A673 (cell line): Measurements from ENCODE around the gene PRCD. TPM values are rescaled to one million over a fixed set of nuclear protein-coding genes. Genes with fewer than 3 reads are reported as not detected.

Experiments
- BruUV-seq: library from RNA; stranded (reverse); fragments of 400-500 nt; replicated peaks from 2 replicates; lab custom pipeline; 2021; lab: Mats Ljungman, UMichigan
- CTCF ChIA-PET: fragments of 300-600 bp; sonication (Branson Sonifier 250); formaldehyde crosslinking; loops from one replicate; lab custom pipeline; 2022; ENCODE audit warnings: antibody characterized with exemption; lab: Charles Lee
- POLR2A ChIA-PET: fragments of 300-600 bp; sonication (Branson Sonifier 250); formaldehyde crosslinking; loops from one replicate; lab custom pipeline; 2022; ENCODE audit warnings: antibody characterized with exemption; ENCODE audit not compliant: low non-redundant PET; lab: Charles Lee
- DNase-seq: peaks from one replicate; pipeline ENCODE4 v3.0.0-alpha.2; 2015; ENCODE audit warnings: low spot score
- H3K27ac ChIP-seq: fragments of 200-600 bp; sonication (generic); 2 replicates; pipeline ENCODE4 v1.5.1; 2016; ENCODE audit warnings: mixed run types, low read depth, mild to moderate bottlenecking, mixed read lengths, antibody characterized with exemption, low read length; ENCODE audit not compliant: poor library complexity, severe bottlenecking
- H3K27me3 ChIP-seq: fragments of 200-600 bp; sonication (generic); replicated peaks from 2 replicates; pipeline ENCODE4 v1.6.1; 2017; ENCODE audit warnings: mixed run types, low read depth, mild to moderate bottlenecking, mixed read lengths, antibody characterized with exemption, low read length; ENCODE audit not compliant: insufficient read depth, poor library complexity
- H3K36me3 ChIP-seq: fragments of 200-600 bp; sonication (generic); 2 replicates; pipeline ENCODE4 v1.6.1; 2016; ENCODE audit warnings: mixed run types, mild to moderate bottlenecking, mixed read lengths, antibody characterized with exemption, low read length; ENCODE audit not compliant: insufficient read depth, poor library complexity, severe bottlenecking
- H3K4me1 ChIP-seq: fragments of 200-600 bp; sonication (generic); 2 replicates; pipeline ENCODE4 v1.6.1; 2017; ENCODE audit warnings: mixed run types, mild to moderate bottlenecking, mixed read lengths, antibody characterized with exemption, low read length; ENCODE audit not compliant: insufficient read depth, poor library complexity, severe bottlenecking
- H3K4me3 ChIP-seq: fragments of 200-600 bp; sonication (generic); 2 replicates; pipeline ENCODE4 v1.5.1; 2016; ENCODE audit warnings: low read depth, mixed run types, mild to moderate bottlenecking, mixed read lengths, low read length; ENCODE audit not compliant: poor library complexity, severe bottlenecking
- H3K9me3 ChIP-seq: fragments of 200-600 bp; sonication (generic); 2 replicates; pipeline ENCODE4 v1.6.1; 2016; ENCODE audit warnings: mixed run types, low read depth, mild to moderate bottlenecking, mixed read lengths, antibody characterized with exemption, low read length; ENCODE audit not compliant: poor library complexity, severe bottlenecking
- EZH2 ChIP-seq: fragments of 200-600 bp; sonication (generic); IDR thresholded peaks from 2 replicates; pipeline ENCODE4 v1.6.1; 2017; ENCODE audit warnings: borderline replicate concordance, low read depth, mild to moderate bottlenecking, mixed read lengths, antibody characterized with exemption, low read length; ENCODE audit not compliant: poor library complexity, severe bottlenecking
- intact Hi-C: fragments of 100-400 bp; cut with micrococcal nuclease; formaldehyde crosslinking; loops from one replicate; pipeline ENCODE4 v1.10.0; 2022; ENCODE audit not compliant: unreplicated experiment
- total RNA-seq: library from RNA; stranded (reverse); gene quantifications from 2 replicates; pipeline ENCODE4 v1.2.3, GENCODE V29; 2021
- TF ChIP-seq, protein P1 (sequence below): fragments of 300-800, 200-600 bp; sonication (generic); conservative IDR thresholded peaks from 2 replicates; pipeline ENCODE4 v1.5.1; 2017; ENCODE audit warnings: low read depth, mild to moderate bottlenecking, antibody characterized with exemption, low read length, moderate library complexity, mixed read lengths

The PRCD gene
- total RNA-seq, 1 experiment from 2014 or later = not detected

DNA sequence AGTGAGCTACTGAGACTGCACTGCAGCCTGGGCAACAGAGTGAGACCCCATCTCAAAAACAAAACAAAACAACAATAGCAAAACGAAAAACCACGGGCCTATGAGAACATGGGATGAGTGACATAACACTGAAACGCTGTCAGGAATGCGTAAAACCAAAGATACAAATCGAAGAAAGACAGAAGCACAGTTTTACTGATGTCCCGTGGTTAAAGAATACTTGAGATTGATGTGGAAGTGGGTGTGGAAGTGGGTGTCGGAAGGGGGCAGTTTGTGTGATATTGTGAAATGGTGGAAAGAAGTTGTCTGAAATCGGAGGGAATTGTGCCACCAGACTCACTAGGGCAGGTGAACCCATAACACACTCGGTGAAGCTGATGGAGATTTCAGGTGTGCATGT lies 36.3 kb downstream of the PRCD start:
- Histone ChIP-seq H3K4me3 (no peak overlapping the region), H3K27me3 (no peaks in the 10 kb centered on the region), H3K4me1 (no peaks in the 10 kb centered on the region), H3K36me3 (no peaks in the 10 kb centered on the region), H3K27ac (no peak overlapping the region), H3K9me3 (no peaks in the 10 kb centered on the region)
- intact Hi-C loops = no loop called here
- no peak for DNase-seq
- POLR2A ChIA-PET = no interaction called here
- CTCF ChIA-PET = no interaction called here
- no TSS peak for BruUV-seq
- TF ChIP-seq EZH2 = no peak
- TF ChIP-seq, protein P1, sequence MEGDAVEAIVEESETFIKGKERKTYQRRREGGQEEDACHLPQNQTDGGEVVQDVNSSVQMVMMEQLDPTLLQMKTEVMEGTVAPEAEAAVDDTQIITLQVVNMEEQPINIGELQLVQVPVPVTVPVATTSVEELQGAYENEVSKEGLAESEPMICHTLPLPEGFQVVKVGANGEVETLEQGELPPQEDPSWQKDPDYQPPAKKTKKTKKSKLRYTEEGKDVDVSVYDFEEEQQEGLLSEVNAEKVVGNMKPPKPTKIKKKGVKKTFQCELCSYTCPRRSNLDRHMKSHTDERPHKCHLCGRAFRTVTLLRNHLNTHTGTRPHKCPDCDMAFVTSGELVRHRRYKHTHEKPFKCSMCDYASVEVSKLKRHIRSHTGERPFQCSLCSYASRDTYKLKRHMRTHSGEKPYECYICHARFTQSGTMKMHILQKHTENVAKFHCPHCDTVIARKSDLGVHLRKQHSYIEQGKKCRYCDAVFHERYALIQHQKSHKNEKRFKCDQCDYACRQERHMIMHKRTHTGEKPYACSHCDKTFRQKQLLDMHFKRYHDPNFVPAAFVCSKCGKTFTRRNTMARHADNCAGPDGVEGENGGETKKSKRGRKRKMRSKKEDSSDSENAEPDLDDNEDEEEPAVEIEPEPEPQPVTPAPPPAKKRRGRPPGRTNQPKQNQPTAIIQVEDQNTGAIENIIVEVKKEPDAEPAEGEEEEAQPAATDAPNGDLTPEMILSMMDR = no peak

DNA sequence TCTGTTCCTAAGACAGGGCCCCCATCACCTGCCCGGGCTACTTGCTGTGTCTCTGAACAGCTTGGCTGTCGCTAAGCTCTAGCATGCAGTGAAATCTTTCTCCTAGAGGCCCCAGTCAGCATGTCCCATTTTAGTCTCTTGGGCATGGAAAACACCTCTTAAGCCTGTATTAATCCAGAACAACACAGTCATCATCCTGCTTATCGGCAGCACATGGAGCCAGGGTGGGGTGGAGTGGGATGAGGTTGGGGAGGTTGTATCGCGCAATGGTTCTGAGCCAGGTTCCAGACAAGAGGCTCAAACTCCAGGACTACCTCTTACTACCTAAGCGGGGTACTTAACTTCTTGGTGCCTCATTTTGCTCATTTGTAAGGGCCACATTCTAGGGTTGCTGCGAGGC lies 38.0 kb downstream of the PRCD start:
- TF ChIP-seq, protein P1 = no peak
- TF ChIP-seq EZH2 = no peak
- Histone ChIP-seq H3K36me3 (no peaks in the 10 kb centered on the region), H3K9me3 (no peaks in the 10 kb centered on the region), H3K27me3 (no peaks in the 10 kb centered on the region), H3K4me3 (no peak overlapping the region), H3K27ac (no peak overlapping the region), H3K4me1 (no peaks in the 10 kb centered on the region)
- intact Hi-C loops = no loop called here
- BruUV-seq = no TSS peak
- POLR2A ChIA-PET = no interaction called here
- DNase-seq = no peak
- CTCF ChIA-PET = interaction anchor here (0.7 kb wide), 1 partner anchor 125 kb away, joined by 11 read pairs; no protein-coding TSS in a partner anchor

DNA sequence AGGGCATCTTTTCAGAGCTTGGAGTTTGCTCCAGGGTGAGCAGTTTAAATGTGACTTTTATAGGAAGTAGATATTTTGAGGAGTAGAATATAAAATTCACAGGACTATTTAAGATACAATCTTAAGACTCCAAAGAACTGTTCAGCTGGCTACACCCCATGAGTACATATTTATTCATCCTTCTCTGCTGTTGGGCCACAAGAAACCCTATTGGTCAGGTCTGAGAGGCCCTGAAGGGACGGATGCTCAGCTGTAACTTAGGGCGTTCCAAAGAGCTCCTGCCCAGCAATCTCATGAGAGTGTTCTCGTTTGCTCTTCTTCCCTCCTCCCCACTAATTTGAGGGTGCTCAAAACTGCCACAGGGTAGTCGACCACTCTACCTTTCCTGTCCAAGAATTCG lies 38.5 kb downstream of the PRCD start:
- intact Hi-C loops = no loop called here
- Histone ChIP-seq H3K9me3 (no peaks in the 10 kb centered on the region), H3K4me1 (no peaks in the 10 kb centered on the region), H3K27ac (no peak overlapping the region), H3K27me3 (no peaks in the 10 kb centered on the region), H3K36me3 (no peaks in the 10 kb centered on the region), H3K4me3 (no peak overlapping the region)
- ChIA-PET CTCF (no interaction called here), POLR2A (no interaction called here)
- DNase-seq = no peak
- TF ChIP-seq EZH2 = no peak
- TF ChIP-seq, protein P1 = no peak
- BruUV-seq = no TSS peak
